A673 (cell line): Measurements from ENCODE around the gene AMTN. TPM values are rescaled to one million over a fixed set of nuclear protein-coding genes. Genes with fewer than 3 reads are reported as not detected.

Experiments
- BruUV-seq: library from RNA; stranded (reverse); fragments of 400-500 nt; replicated peaks from 2 replicates; lab custom pipeline; 2021; lab: Mats Ljungman, UMichigan
- CTCF ChIA-PET: fragments of 300-600 bp; sonication (Branson Sonifier 250); formaldehyde crosslinking; loops from one replicate; lab custom pipeline; 2022; ENCODE audit warnings: antibody characterized with exemption; lab: Charles Lee
- POLR2A ChIA-PET: fragments of 300-600 bp; sonication (Branson Sonifier 250); formaldehyde crosslinking; loops from one replicate; lab custom pipeline; 2022; ENCODE audit warnings: antibody characterized with exemption; ENCODE audit not compliant: low non-redundant PET; lab: Charles Lee
- DNase-seq: peaks from one replicate; pipeline ENCODE4 v3.0.0-alpha.2; 2015; ENCODE audit warnings: low spot score
- H3K27ac ChIP-seq: fragments of 200-600 bp; sonication (generic); 2 replicates; pipeline ENCODE4 v1.5.1; 2016; ENCODE audit warnings: mixed run types, low read depth, mild to moderate bottlenecking, mixed read lengths, antibody characterized with exemption, low read length; ENCODE audit not compliant: poor library complexity, severe bottlenecking
- H3K27me3 ChIP-seq: fragments of 200-600 bp; sonication (generic); replicated peaks from 2 replicates; pipeline ENCODE4 v1.6.1; 2017; ENCODE audit warnings: mixed run types, low read depth, mild to moderate bottlenecking, mixed read lengths, antibody characterized with exemption, low read length; ENCODE audit not compliant: insufficient read depth, poor library complexity
- H3K36me3 ChIP-seq: fragments of 200-600 bp; sonication (generic); 2 replicates; pipeline ENCODE4 v1.6.1; 2016; ENCODE audit warnings: mixed run types, mild to moderate bottlenecking, mixed read lengths, antibody characterized with exemption, low read length; ENCODE audit not compliant: insufficient read depth, poor library complexity, severe bottlenecking
- H3K4me1 ChIP-seq: fragments of 200-600 bp; sonication (generic); 2 replicates; pipeline ENCODE4 v1.6.1; 2017; ENCODE audit warnings: mixed run types, mild to moderate bottlenecking, mixed read lengths, antibody characterized with exemption, low read length; ENCODE audit not compliant: insufficient read depth, poor library complexity, severe bottlenecking
- H3K4me3 ChIP-seq: fragments of 200-600 bp; sonication (generic); 2 replicates; pipeline ENCODE4 v1.5.1; 2016; ENCODE audit warnings: low read depth, mixed run types, mild to moderate bottlenecking, mixed read lengths, low read length; ENCODE audit not compliant: poor library complexity, severe bottlenecking
- H3K9me3 ChIP-seq: fragments of 200-600 bp; sonication (generic); 2 replicates; pipeline ENCODE4 v1.6.1; 2016; ENCODE audit warnings: mixed run types, low read depth, mild to moderate bottlenecking, mixed read lengths, antibody characterized with exemption, low read length; ENCODE audit not compliant: poor library complexity, severe bottlenecking
- EZH2 ChIP-seq: fragments of 200-600 bp; sonication (generic); IDR thresholded peaks from 2 replicates; pipeline ENCODE4 v1.6.1; 2017; ENCODE audit warnings: borderline replicate concordance, low read depth, mild to moderate bottlenecking, mixed read lengths, antibody characterized with exemption, low read length; ENCODE audit not compliant: poor library complexity, severe bottlenecking
- intact Hi-C: fragments of 100-400 bp; cut with micrococcal nuclease; formaldehyde crosslinking; loops from one replicate; pipeline ENCODE4 v1.10.0; 2022; ENCODE audit not compliant: unreplicated experiment
- total RNA-seq: library from RNA; stranded (reverse); gene quantifications from 2 replicates; pipeline ENCODE4 v1.2.3, GENCODE V29; 2021
- TF ChIP-seq, protein P1 (sequence below): fragments of 300-800, 200-600 bp; sonication (generic); conservative IDR thresholded peaks from 2 replicates; pipeline ENCODE4 v1.5.1; 2017; ENCODE audit warnings: low read depth, mild to moderate bottlenecking, antibody characterized with exemption, low read length, moderate library complexity, mixed read lengths

The AMTN gene
- total RNA-seq, 1 experiment from 2014 or later = not detected

DNA sequence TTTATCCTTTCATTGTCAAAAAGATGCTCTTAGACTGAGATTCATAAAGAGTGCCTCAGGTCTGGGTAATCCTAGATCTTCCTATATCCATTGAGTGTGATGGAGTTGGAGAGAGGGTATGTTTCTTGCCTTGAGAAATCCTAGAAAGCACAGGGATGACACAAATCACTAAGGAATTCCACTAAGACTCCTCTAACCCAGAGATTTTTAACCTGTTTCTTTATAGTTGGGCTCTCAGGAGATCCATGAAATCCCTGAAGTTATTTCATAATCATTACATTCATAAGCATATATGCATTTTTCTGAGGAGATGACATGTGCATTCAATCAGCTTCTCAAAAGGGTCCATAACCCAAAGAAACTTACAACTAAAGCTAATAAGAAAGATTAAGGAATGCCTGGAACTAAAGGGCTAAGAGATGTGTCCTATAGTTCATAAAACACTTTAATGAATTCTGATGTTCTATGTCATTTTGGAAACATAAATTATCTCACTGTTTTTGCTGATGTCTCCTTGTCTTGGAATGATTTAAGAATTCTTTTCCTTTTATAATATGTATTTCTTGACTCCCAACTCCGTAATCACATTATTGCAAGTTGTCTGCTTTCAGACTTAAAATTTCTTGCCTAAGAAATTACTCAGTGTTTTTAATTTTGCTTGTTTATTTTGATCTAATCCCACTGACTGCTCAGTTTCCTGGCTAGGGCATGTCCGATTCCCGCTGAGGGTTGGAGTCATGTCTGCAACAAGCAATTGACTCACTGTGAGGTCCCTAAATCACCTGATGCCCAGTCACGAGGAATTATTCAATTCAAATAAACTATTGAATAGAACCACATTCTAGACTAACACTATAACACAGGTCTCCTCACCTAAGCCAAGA, 2.8 kb upstream of the AMTN start:
- ChIA-PET POLR2A (no interaction called here), CTCF (no interaction called here)
- no peaks in the 10 kb centered on the region for H3K4me1 ChIP-seq
- no peaks in the 10 kb centered on the region for H3K36me3 ChIP-seq
- H3K27me3 ChIP-seq = no peaks in the 10 kb centered on the region
- H3K27ac ChIP-seq = no peak overlapping the region
- TF ChIP-seq, protein P1, sequence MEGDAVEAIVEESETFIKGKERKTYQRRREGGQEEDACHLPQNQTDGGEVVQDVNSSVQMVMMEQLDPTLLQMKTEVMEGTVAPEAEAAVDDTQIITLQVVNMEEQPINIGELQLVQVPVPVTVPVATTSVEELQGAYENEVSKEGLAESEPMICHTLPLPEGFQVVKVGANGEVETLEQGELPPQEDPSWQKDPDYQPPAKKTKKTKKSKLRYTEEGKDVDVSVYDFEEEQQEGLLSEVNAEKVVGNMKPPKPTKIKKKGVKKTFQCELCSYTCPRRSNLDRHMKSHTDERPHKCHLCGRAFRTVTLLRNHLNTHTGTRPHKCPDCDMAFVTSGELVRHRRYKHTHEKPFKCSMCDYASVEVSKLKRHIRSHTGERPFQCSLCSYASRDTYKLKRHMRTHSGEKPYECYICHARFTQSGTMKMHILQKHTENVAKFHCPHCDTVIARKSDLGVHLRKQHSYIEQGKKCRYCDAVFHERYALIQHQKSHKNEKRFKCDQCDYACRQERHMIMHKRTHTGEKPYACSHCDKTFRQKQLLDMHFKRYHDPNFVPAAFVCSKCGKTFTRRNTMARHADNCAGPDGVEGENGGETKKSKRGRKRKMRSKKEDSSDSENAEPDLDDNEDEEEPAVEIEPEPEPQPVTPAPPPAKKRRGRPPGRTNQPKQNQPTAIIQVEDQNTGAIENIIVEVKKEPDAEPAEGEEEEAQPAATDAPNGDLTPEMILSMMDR = no peak
- no peak for TF ChIP-seq EZH2
- no peak overlapping the region for H3K4me3 ChIP-seq
- DNase-seq = no peak
- intact Hi-C loops = loop anchor here (10.0 kb wide), 1 partner anchor 831 kb away; no protein-coding TSS in a partner anchor
- H3K9me3 ChIP-seq = no peaks in the 10 kb centered on the region
- BruUV-seq = no TSS peak

DNA sequence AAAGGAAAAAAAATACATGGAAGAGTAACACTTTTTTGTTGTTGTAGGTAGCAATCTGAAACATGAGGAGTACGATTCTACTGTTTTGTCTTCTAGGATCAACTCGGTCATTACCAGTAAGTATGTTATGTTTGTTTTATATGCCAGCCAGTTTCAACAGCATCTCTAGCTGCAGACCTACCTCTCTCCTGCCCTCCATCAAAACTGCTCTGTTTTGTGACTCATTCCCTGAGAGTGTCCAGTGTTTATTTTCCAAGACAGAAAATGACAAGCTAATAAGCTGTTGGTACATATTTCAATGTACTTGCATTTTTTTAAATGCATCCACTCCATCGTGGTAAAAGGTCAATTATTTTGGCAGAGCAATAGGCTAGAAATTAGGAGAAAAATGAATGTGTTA, 347 bp downstream of the AMTN start:
- H3K27ac ChIP-seq = no peak overlapping the region

DNA sequence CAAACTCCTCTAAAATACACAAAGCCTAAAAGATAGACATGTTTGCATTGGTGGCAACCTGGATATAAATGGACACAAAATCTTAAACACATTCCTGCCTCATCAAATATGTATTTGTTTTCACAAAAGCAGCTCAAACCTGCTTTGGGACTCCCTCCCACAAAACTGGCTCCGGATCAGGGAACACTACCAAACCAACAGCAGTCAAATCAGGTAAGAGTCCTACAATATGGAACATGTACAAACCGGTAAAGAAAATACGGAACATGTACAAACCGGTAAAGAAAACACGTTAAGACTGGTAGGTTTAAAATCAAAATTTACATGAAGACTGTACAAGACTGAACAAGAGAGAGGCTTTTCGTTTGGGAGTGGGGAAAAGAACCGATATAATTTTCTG, 4.3 kb downstream of the AMTN start:
- H3K4me1 ChIP-seq = no peaks in the 10 kb centered on the region
- no peaks in the 10 kb centered on the region for H3K9me3 ChIP-seq
- intact Hi-C loops = no loop called here
- H3K4me3 ChIP-seq = no peak overlapping the region
- no peak for DNase-seq
- no TSS peak for BruUV-seq
- no peak overlapping the region for H3K27ac ChIP-seq
- CTCF ChIA-PET = no interaction called here
- H3K36me3 ChIP-seq = no peaks in the 10 kb centered on the region
- no peaks in the 10 kb centered on the region for H3K27me3 ChIP-seq
- POLR2A ChIA-PET = no interaction called here
- TF ChIP-seq, protein P1 = no peak
- no peak for TF ChIP-seq EZH2

More for the DNA sequence above, 347 bp downstream of the AMTN start:
- DNase-seq = no peak
- no peaks in the 10 kb centered on the region for H3K4me1 ChIP-seq
- no peak overlapping the region for H3K4me3 ChIP-seq
- BruUV-seq = no TSS peak
- no peaks in the 10 kb centered on the region for H3K36me3 ChIP-seq
- no peak for TF ChIP-seq EZH2
- TF ChIP-seq, protein P1 = no peak
- CTCF ChIA-PET = no interaction called here
- intact Hi-C loops = loop anchor here (10.0 kb wide), 1 partner anchor 834 kb away; no protein-coding TSS in a partner anchor
- POLR2A ChIA-PET = no interaction called here
- H3K27me3 ChIP-seq = no peaks in the 10 kb centered on the region
- H3K9me3 ChIP-seq = no peaks in the 10 kb centered on the region
